ENCODE data around the gene CIAO3. TPM values are rescaled to one million over a fixed set of nuclear protein-coding genes. Genes with fewer than 3 reads are reported as not detected.

CIAO3 gene
- total RNA-seq, 6 experiments from 2014 or later: 16.9 to 20.5 (median 18.0) TPM

DNA sequence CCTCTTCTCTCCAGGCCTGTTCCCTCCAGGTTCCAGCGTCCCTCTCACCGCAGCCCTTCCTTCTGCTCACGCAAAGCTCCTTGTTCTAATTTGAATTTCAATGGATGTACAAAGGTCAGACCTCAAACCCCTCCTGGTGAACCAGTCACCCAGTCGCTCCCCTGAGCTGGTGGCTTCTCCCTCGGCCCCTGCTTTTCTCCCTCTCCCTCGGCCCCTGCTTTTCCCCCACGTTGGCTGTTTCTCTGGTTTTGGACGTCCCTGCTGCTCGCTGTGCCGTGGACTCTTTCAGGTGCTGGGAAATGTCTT, 11.2 kb upstream of the CIAO3 start:
- no peak for DNase-seq
- Mint-ChIP-seq H3K9me3 (no peaks in the 10 kb centered on the region), H3K4me3 (no peak overlapping the region), H3K27me3 (ENCODE audit: insufficient read depth) (peaks cover 12% of the 10 kb centered on the region), H3K36me3 (ENCODE audit: low read depth) (peaks cover 5% of the 10 kb centered on the region; the same call in 1 of the 2 replicates), H3K27ac (no peak overlapping the region), H3K4me1 (ENCODE audit: low read depth) (peaks cover 6% of the 10 kb centered on the region; the same call in 1 of the 2 replicates)
- TF ChIP-seq, protein P1, sequence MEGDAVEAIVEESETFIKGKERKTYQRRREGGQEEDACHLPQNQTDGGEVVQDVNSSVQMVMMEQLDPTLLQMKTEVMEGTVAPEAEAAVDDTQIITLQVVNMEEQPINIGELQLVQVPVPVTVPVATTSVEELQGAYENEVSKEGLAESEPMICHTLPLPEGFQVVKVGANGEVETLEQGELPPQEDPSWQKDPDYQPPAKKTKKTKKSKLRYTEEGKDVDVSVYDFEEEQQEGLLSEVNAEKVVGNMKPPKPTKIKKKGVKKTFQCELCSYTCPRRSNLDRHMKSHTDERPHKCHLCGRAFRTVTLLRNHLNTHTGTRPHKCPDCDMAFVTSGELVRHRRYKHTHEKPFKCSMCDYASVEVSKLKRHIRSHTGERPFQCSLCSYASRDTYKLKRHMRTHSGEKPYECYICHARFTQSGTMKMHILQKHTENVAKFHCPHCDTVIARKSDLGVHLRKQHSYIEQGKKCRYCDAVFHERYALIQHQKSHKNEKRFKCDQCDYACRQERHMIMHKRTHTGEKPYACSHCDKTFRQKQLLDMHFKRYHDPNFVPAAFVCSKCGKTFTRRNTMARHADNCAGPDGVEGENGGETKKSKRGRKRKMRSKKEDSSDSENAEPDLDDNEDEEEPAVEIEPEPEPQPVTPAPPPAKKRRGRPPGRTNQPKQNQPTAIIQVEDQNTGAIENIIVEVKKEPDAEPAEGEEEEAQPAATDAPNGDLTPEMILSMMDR (IDR thresholded peaks at IDR 0.05): no peak

DNA sequence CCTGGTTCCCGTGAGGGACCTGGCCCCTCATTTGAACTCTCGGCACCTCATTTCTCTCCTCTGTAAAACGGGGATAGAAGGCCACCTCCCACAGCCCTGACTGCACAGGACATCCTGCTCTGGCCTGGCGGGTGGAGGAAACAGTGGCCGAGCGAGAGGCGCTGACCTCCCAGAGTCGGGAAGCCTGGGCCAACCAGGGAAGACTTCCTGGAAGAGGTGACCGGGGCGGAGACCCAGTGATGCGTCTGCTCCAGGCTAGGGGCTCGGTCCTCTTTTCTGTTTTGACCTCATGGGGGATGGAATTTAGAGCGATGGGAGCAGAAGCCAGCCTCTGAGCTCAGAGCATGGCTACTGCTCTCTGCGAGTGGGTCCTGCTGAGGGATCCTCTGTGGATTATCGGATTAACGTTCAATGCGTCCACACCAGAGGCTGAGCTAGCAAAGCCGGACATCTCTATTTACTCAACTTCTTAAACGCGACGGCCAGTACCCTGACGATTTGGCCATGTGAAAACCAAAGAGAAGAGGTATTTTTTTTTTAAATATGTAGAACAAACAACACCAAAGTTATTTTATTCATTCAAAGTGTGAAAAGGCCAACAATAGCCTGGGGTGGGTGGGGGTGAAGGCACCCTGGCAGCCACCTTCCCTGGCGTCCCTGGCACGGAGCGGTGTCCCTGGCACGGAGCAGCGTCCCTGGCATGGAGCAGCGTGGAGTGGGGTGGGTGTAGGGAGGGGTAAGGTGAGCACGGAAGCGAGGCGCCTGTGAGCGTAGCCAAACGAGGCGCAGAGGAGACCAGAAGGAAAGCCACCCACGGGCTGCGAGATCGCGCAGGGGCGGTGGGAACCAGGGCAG, 10.6 kb upstream of the CIAO3 start:
- H3K4me3 Mint-ChIP-seq: no peak overlapping the region
- TF ChIP-seq, protein P1 (IDR thresholded peaks at IDR 0.05): no peak
- no peaks in the 10 kb centered on the region for H3K9me3 Mint-ChIP-seq
- no peak for DNase-seq
- H3K27ac Mint-ChIP-seq: no peak overlapping the region
- peaks cover 12% of the 10 kb centered on the region for H3K27me3 Mint-ChIP-seq (ENCODE audit: insufficient read depth)
- peaks cover 2% of the 10 kb centered on the region; the same call in 1 of the 2 replicates for H3K36me3 Mint-ChIP-seq (ENCODE audit: low read depth)
- peaks cover 6% of the 10 kb centered on the region; the same call in 1 of the 2 replicates for H3K4me1 Mint-ChIP-seq (ENCODE audit: low read depth)

DNA sequence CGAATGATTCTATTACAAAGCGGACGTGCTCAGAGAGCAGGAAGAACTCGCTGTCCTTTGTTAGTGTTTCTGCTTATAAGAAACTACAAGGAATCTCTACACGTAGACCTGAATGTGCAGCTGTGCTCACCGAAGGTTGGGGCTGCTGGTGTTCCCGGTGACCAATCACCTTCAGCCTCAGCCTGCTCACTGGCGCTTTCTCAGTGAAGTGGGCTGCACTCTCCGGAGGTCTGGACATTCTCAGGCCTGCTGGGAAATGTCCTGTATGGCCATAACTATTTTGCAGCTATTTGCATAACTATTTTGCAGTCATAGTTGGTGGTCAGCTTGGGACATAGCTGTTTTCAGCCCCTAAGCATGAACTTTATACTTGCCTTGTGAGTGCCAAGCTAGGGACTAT, 9.7 kb upstream of the CIAO3 start:
- H3K36me3 Mint-ChIP-seq (ENCODE audit: low read depth): no peaks in the 10 kb centered on the region
- H3K27ac Mint-ChIP-seq: no peak overlapping the region
- H3K9me3 Mint-ChIP-seq: no peaks in the 10 kb centered on the region
- H3K4me1 Mint-ChIP-seq (ENCODE audit: low read depth): peaks cover 6% of the 10 kb centered on the region; the same call in 1 of the 2 replicates
- TF ChIP-seq, protein P1 (IDR thresholded peaks at IDR 0.05): no peak
- peaks cover 7% of the 10 kb centered on the region for H3K27me3 Mint-ChIP-seq (ENCODE audit: insufficient read depth)
- no peak overlapping the region for H3K4me3 Mint-ChIP-seq
- no peak for DNase-seq

DNA sequence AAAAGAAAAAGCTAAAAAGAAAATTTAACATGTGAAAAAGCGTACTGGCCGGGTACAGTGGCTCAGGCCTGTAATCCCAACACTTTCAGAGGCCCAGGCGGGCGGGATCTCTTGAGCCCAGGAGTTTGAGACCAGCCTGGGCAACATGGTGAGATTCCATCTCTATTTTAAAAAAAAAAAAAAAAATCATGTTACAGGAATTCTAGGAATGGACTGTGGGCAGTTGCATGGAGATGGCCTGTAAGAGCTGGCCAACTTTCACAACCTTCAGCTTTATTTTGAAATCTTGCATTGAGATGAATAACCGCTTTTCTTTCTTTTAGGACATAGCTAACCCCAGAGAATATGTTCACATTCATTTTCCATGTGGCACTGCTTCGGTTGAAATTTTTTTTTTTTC, 8.2 kb upstream of the CIAO3 start:
- H3K4me1 Mint-ChIP-seq (ENCODE audit: low read depth): peaks cover 6% of the 10 kb centered on the region; the same call in 1 of the 2 replicates
- TF ChIP-seq, protein P1 (IDR thresholded peaks at IDR 0.05): no peak
- H3K27me3 Mint-ChIP-seq (ENCODE audit: insufficient read depth): peaks cover 3% of the 10 kb centered on the region
- H3K9me3 Mint-ChIP-seq: no peaks in the 10 kb centered on the region
- no peaks in the 10 kb centered on the region for H3K36me3 Mint-ChIP-seq (ENCODE audit: low read depth)
- DNase-seq: peak; percentile 75
- H3K4me3 Mint-ChIP-seq: no peak overlapping the region
- peak overlapping the region; percentile 46; the same call in 1 of the 2 replicates for H3K27ac Mint-ChIP-seq

DNA sequence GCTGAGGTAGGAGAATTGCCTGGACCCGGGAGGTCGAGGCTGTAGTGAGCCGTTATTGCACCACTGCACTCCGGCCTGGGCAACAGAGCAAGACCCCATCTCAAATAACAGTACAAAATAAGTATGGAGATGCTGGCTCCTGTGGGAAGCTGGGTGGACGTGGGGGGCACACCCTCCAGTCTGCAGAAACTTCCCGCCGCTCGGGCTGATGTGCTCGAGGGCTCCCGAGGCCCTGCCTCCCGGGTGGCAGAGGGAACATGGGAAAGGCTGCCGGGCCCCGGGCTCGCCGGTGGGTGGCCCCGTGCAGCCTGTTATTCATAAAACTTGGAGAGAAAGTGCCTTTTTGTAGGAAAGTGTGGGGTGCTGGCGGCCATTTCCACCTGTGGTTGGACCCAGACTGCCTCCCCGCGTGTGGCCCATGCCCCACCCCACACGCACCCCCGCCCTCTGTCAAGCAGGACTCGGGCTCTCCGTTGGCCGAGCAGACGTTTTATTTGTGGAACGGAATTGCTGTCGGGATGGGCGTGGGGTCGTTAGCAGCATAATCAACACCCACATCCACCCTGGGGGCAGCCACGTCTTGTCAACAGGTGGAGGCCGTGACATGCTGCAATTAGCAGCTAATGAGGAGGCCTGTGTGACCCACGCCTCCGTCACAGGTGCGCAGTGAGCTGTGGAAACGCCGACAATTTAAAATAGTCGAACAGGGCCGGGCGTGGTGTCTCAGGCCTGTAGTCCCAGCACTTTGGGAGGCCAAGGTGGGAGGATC, 7.4 kb upstream of the CIAO3 start:
- no peaks in the 10 kb centered on the region for H3K36me3 Mint-ChIP-seq (ENCODE audit: low read depth)

More for the DNA sequence above, 7.4 kb upstream of the CIAO3 start:
- H3K27ac Mint-ChIP-seq: no peak overlapping the region
- peaks cover 6% of the 10 kb centered on the region; the same call in 1 of the 2 replicates for H3K4me1 Mint-ChIP-seq (ENCODE audit: low read depth)
- DNase-seq: no peak
- peaks cover 3% of the 10 kb centered on the region for H3K27me3 Mint-ChIP-seq (ENCODE audit: insufficient read depth)
- TF ChIP-seq, protein P1 (IDR thresholded peaks at IDR 0.05): no peak
- no peaks in the 10 kb centered on the region for H3K9me3 Mint-ChIP-seq
- no peak overlapping the region for H3K4me3 Mint-ChIP-seq

Data from HFFc6 (cell line).